DMS153 (cell line): ENCODE results near the gene TAGLN.
"Not testable (repeated sequence)": the region's sequence is repeated elsewhere in the genome, so short reads cannot be mapped to it uniquely, and the experiment has no call there.

Experiments used
- DNase-seq: peaks from one replicate; lab custom pipeline; 2025; lab: John Stamatoyannopoulos, UW

TAGLN gene

GRCh38 chr11:117180661-117181585 lies 18.2 kb upstream of the TAGLN start:
- DNase-seq: no peak

GRCh38 chr11:117181586-117182550 lies 17.3 kb upstream of the TAGLN start:
- no peak for DNase-seq

- DNase-seq: no peak
Observed at GRCh38 chr11:117182551-117182935, 16.6 kb upstream of the TAGLN start.

GRCh38 chr11:117183178-117183577 lies 16.0 kb upstream of the TAGLN start:
- not testable (repeated sequence) for DNase-seq

- no peak for DNase-seq
Observed at GRCh38 chr11:117183724-117184349, 15.3 kb upstream of the TAGLN start.

DNA sequence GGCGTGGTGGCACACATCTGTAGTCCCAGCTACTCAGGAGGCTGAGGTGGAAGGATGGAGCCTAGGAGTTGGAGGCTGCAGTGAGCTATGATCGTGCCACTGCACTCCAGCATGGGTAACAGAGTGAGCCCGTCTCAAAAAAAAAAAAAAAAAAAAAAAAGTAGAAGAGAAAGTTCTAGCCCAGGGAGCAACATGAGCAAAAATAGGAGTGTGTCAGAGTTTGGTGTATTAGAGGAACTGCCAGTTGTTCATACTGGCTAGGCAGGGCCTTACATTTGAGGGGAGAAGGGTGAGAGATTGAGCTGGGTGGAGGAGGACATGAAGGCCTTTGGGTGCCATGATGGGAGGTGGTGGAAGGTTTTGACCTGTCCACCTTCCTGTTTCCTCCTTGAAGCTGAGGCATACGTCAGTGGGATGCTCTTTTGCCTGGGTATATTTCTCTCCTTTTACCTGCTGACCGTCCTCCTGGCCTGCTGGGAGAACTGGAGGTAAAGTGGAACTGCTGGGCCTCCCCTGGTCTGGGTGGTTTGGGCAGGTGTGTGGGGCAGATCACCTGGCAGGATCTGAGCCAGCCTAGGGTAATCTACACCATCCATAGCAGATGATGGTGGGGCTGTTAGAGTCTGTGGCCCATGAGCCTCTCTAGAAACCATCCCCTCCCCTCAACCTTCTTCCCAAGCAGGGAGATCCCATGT lies 13.3 kb upstream of the TAGLN start:
- DNase-seq: no peak

- DNase-seq: no peak
Observed at GRCh38 chr11:117186431-117186761, 12.8 kb upstream of the TAGLN start.

DNA sequence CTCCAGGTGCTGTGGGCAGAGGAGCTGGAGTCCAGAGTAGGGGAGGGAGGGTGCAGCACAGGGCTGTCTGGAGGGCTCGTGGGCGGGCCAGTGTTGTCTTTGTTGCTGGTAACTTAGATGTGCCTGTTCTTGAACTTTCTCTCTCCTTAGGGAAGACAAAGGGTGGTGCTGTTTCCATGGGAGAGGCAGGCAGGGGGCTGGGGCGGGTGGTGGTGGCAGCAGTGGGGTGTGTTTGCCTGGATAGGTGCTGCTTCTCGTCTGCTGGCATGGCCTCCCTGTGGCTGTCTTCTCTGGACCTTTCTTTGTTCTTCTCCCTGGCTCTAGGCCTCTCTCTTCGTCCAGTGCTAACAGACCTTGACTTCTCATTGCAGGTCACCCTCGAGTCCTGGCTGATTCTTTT lies 12.2 kb upstream of the TAGLN start:
- no peak for DNase-seq

GRCh38 chr11:117187428-117187798 lies 11.8 kb upstream of the TAGLN start:
- DNase-seq: no peak

- no peak for DNase-seq
Observed at GRCh38 chr11:117187799-117188481, 11.2 kb upstream of the TAGLN start.

DNA sequence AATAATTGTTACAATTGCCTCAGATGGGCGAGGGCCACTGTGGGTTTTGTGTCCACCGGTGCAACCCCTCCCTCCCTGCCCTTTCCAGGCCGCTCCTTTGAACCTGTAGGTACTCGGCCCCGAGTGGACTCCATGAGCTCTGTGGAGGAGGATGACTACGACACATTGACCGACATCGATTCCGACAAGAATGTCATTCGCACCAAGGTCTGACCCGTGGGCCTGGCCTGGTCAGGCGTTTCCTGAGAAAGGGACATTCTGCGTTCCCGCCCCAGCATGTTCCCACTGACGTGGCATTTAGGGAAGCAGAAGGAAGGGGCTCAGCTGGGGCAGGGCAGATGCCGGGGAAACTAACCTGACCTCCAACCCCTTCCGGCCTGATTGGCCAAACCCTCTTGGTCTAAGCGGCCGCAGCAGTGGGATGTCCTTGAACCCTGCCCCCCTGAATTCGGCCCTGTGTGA lies 10.5 kb upstream of the TAGLN start:
- no peak for DNase-seq

DNA sequence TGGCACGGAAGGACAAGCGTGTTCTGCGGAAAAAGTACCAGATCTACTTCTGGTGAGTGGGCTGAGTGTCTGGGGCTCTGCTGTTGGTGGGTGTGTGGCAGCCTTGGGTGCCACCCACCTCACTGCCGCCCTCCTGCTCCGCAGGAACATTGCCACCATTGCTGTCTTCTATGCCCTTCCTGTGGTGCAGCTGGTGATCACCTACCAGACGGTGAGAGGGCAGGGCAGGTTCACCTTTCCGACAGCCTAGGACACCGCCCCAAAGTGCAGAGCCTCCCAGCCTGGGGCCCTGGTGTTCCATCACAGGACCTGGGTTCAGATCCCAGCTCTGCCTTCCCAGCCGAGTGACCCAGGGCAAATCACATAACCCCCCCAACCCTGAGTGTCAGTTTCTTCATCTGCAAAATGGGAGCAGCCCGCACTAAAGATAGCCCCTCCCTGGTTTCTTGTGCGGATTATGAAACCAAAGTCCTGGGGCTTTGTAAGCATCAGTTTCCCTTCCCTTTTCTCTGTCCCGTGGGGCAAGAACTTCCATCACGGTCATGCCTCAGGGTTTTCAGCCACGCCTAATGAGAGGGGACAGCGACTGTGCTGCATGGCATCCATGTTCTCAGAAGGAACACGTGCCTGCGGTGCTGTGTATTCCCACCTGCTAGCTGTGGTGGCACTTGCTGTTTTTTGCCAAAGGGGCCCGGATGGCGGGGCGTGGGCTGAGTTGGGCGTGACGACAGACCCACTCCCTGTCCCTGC lies 9.8 kb upstream of the TAGLN start:
- no peak for DNase-seq

GRCh38 chr11:117189941-117190544 lies 9.1 kb upstream of the TAGLN start:
- DNase-seq: no peak

GRCh38 chr11:117191680-117192400 lies 7.3 kb upstream of the TAGLN start:
- DNase-seq: no peak

DNA sequence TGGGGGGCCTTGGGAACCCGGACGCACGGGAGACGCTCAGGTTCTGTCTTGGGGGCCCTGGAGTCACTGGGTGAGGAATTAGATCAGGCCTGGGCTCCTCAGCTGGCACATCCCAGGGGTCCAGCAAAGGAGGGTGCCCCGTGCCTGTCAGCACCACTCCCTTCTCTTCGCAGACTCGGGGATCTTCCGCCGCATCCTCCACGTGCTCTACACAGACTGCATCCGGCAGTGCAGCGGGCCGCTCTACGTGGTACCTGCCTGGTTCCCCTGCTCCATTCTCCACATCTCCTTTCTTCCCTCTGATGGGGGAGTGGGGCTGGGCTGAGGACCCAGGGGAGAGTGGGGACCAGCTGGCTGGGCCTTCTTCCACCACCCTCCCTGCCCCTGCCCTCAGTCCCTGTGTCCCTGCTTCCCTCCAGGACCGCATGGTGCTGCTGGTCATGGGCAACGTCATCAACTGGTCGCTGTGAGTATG lies 6.7 kb upstream of the TAGLN start:
- DNase-seq: no peak

DNA sequence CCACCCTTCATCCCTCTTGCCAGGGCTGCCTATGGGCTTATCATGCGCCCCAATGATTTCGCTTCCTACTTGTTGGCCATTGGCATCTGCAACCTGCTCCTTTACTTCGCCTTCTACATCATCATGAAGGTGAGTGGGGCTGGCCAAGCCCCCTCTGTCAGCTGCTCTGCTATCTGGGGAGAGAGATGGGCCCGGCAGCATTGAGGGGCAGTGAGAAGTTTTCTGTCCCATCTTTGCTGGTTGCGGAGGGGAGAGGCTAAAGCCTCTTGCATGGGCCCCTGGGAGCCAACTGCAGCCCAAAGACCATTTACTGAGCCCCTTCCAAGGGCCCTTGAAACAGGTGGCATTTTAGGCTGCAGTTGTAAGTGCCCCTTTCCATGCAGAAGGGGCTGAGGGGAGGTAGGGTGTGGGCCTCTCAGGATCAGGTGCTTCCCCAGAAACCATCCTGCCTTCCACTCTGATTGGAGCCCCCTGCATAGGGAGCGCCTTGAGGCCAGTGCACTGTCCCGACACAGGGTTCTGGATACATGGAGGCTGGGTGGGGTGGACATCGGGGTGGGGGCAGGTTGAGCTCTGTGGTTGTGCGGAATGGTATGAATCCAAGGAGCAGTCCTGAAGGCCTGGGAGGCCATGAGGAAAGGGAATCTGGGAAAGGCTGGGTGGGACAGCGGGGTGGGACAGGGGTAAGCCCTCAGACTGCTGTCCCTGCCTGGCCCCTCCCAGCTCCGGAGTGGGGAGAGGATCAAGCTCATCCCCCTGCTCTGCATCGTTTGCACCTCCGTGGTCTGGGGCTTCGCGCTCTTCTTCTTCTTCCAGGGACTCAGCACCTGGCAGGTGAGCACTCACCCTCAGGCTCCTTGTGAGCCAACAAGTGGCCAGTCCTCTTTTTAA lies 5.8 kb upstream of the TAGLN start:
- no peak for DNase-seq

GRCh38 chr11:117194267-117194666 lies 4.9 kb upstream of the TAGLN start:
- no peak for DNase-seq

DNA sequence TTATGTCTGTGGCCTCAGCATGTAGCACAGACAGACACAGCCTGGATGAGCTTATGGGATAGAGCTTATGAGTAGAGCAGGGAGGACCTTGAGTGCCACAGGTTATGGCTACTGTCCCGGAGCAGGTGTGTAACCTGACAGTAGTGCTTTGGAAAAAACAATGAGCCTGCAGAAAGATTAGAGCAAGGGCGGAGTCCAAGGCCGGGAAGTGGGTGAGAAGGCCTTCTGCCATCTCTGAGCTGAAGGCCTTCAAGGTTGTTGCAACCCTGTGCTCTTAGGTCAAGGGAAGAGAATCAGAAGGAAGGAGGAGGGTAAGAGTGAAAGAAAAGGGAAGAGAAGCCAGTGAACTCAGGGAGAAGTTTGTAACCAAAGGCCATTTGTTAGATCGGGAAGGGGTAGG lies 3.9 kb upstream of the TAGLN start:
- DNase-seq: no peak
